ENCODE data around the gene PLCD3. TPM values are rescaled to one million over a fixed set of nuclear protein-coding genes. Genes with fewer than 3 reads are reported as not detected.

The PLCD3 gene
- polyA plus RNA-seq, 1 of the 3 experiments (the other 2 are of a cell fraction): 59.7 TPM

DNA sequence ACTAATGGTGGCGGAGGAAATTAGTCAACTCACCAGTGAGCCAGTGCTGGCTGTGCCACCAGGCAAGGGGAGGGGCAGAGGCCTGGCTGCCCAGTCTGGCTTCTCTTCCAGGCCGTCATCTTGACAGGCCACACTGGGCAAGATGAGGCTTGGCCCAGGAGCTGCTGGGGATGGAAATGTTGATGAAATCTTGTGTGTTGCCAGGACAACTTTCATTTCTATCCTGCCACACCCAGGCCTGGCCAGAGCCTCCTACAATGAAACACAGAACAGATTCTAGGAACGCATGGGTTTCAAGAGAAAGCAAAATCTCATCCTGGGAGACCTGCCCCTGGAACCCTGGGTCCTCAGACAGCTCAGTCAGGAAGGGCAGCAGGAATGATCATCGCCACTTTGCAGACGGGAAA, 38.6 kb upstream of the PLCD3 start:
- no peaks in the 10 kb centered on the region for H3K9me2 ChIP-seq
- 0 out of 4 replicates have a peak overlapping the region, but pooled peaks of 1 of the 2 experiments have one; percentile 7 for H3K4me3 ChIP-seq (ENCODE audit: low read depth in 2 of 2, low read length in 1 of 2)
- H4K20me1 ChIP-seq (ENCODE audit: insufficient read depth): no peaks in the 10 kb centered on the region
- peaks cover 29 to 38% of the 10 kb centered on the region in 2 experiments; a peak in 3 of 4 replicates for H3K4me1 ChIP-seq (ENCODE audit: control insufficient read depth in 1 of 2, insufficient read depth in 2 of 2, low read depth in 1 of 2, low read length in 1 of 2)
- WGBS (ENCODE audit: low lambda C conversion rate): 20% methylated on average over 3 of the region's 5 CpGs
- DNase-seq: peak; percentile 54
- peak overlapping the region; percentile 76 for H3K9ac ChIP-seq
- peaks cover 21% of the 10 kb centered on the region for H3F3A ChIP-seq (replicated peaks; ENCODE audit: insufficient read depth)
- peak overlapping the region; percentile 89 to 94 for H3K27ac ChIP-seq (ENCODE audit: low read depth in 2 of 2, low read length in 1 of 2)
- no peaks in the 10 kb centered on the region for H3K79me2 ChIP-seq (ENCODE audit: insufficient read depth)
- 0 out of 2 replicates have a peak, but pooled peaks have one; percentile 10 for TF ChIP-seq POLR2AphosphoS5 (IDR thresholded peaks at IDR 0.05; ENCODE audit: low read depth, low read length)
- no peak for TF ChIP-seq NRF1 (IDR thresholded peaks at IDR 0.05; ENCODE audit: low read depth, low read length)
- no peak for TF ChIP-seq MEF2A (IDR thresholded peaks at IDR 0.05; ENCODE audit: borderline replicate concordance, low read depth)
- TF ChIP-seq SIN3A (IDR thresholded peaks at IDR 0.05; ENCODE audit: borderline replicate concordance, low read depth, low read length): peak; percentile 34; the same call in 1 of the 2 replicates
- TF ChIP-seq, protein P1, sequence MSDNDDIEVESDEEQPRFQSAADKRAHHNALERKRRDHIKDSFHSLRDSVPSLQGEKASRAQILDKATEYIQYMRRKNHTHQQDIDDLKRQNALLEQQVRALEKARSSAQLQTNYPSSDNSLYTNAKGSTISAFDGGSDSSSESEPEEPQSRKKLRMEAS (IDR thresholded peaks at IDR 0.05; ENCODE audit: low read depth): peak; percentile 66
- no peak for TF ChIP-seq EZH2phosphoT487 (IDR thresholded peaks at IDR 0.05; ENCODE audit: borderline replicate concordance, low read depth)
- TF ChIP-seq TCF12 (IDR thresholded peaks at IDR 0.05): 0 out of 2 replicates have a peak, but pooled peaks have one; percentile 23
- TF ChIP-seq, protein P2, sequence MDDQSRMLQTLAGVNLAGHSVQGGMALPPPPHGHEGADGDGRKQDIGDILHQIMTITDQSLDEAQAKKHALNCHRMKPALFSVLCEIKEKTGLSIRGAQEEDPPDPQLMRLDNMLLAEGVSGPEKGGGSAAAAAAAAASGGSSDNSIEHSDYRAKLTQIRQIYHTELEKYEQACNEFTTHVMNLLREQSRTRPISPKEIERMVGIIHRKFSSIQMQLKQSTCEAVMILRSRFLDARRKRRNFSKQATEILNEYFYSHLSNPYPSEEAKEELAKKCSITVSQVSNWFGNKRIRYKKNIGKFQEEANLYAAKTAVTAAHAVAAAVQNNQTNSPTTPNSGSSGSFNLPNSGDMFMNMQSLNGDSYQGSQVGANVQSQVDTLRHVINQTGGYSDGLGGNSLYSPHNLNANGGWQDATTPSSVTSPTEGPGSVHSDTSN (IDR thresholded peaks at IDR 0.05): peak; percentile 55; the same call in 1 of the 2 replicates
- TF ChIP-seq, protein P3, sequence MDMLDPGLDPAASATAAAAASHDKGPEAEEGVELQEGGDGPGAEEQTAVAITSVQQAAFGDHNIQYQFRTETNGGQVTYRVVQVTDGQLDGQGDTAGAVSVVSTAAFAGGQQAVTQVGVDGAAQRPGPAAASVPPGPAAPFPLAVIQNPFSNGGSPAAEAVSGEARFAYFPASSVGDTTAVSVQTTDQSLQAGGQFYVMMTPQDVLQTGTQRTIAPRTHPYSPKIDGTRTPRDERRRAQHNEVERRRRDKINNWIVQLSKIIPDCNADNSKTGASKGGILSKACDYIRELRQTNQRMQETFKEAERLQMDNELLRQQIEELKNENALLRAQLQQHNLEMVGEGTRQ (IDR thresholded peaks at IDR 0.05; ENCODE audit: borderline replicate concordance, low read depth, low read length): no peak
- H3K27me3 ChIP-seq (ENCODE audit: insufficient read depth): no peaks in the 10 kb centered on the region
- H2AFZ ChIP-seq (ENCODE audit: low read depth): peak overlapping the region; percentile 57
- no peaks in the 10 kb centered on the region for H3K36me3 ChIP-seq (replicated peaks in 1 of 2; ENCODE audit: control insufficient read depth in 1 of 2, insufficient read depth in 2 of 2, low read length in 1 of 2)
- peak overlapping the region; percentile 64 for H3K4me2 ChIP-seq
- CTCF ChIA-PET: interaction anchor here (1.2 to 5.0 kb wide), 4 partner anchors 10 to 35 kb away, joined by 4 to 54 read pairs (median 20); partner anchors contain the start of genes ACBD4, HEXIM1 and HEXIM2
- POLR2A ChIA-PET: interaction anchor here (0.9 to 4.2 kb wide), 3 partner anchors 9 to 22 kb away, joined by 4 to 50 read pairs (median 44); partner anchors contain the start of genes HEXIM1 and HEXIM2
- no peaks in the 10 kb centered on the region for H3K9me3 ChIP-seq

DNA sequence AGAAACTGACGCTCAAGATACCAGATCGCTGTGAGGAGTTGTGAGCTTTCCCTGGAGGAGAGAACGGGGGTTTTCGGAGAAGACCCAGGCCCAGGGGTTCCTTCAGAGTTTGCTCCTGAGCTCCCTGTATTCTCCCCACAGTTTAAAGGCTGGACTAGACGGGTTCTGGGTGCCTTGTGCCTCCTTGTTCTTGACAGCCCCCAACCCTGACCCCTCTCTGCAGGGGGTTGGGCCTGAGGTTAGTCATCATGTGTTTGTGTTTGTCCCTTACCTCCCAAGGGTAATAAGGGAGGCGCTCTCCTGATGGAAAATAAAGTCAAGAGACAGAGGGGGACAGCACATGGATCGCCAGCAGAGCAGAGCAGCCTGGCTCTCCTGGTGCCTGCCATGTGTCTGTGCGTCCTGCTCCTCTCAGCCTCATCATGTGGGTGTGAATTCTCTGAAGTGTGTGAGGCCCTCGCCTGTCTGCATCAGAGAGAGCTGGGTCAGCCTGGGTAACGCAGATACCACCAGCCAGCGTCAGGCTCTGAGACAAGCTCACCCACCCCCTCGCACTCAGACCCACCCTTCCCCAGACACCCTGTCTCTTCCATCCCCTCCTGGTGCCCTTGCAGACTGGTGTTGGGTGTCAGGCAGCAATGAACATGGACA, 38.1 kb upstream of the PLCD3 start:
- Histone ChIP-seq H3K36me3 (replicated peaks in 1 of 2; ENCODE audit: control insufficient read depth in 1 of 2, insufficient read depth in 2 of 2, low read length in 1 of 2) (no peaks in the 10 kb centered on the region), H3K9me2 (no peaks in the 10 kb centered on the region), H4K20me1 (ENCODE audit: insufficient read depth) (no peaks in the 10 kb centered on the region), H3K79me2 (ENCODE audit: insufficient read depth) (no peaks in the 10 kb centered on the region), H3K27ac (ENCODE audit: low read depth in 2 of 2, low read length in 1 of 2) (peak overlapping the region; percentile 89 to 94), H3K4me2 (peak overlapping the region; percentile 64; the same call in 1 of the 2 replicates), H3K4me1 (ENCODE audit: control insufficient read depth in 1 of 2, insufficient read depth in 2 of 2, low read depth in 1 of 2, low read length in 1 of 2) (peaks cover 29 to 34% of the 10 kb centered on the region in 2 experiments; a peak in 3 of 4 replicates), H3F3A (replicated peaks; ENCODE audit: insufficient read depth) (peaks cover 21% of the 10 kb centered on the region), H3K9ac (peak overlapping the region; percentile 76; the same call in 1 of the 2 replicates), H3K27me3 (ENCODE audit: insufficient read depth) (no peaks in the 10 kb centered on the region), H3K9me3 (no peaks in the 10 kb centered on the region), H2AFZ (ENCODE audit: low read depth) (peak overlapping the region; percentile 57; the same call in 1 of the 2 replicates), H3K4me3 (ENCODE audit: low read depth in 2 of 2, low read length in 1 of 2) (no peak overlapping the region)
- ChIA-PET POLR2A (interaction anchor here (0.9 to 4.2 kb wide), 4 partner anchors 9 to 21 kb away, joined by 4 to 50 read pairs (median 24); partner anchors contain the start of genes HEXIM1 and HEXIM2), CTCF (interaction anchor here (1.1 to 5.0 kb wide), 5 partner anchors 9 to 38 kb away, joined by 3 to 54 read pairs (median 4); partner anchors contain the start of genes HEXIM1, HEXIM2 and PLCD3)
- no peak for DNase-seq
- 90% methylated on average over 10 of the region's 12 CpGs for WGBS (ENCODE audit: low lambda C conversion rate)
- TF ChIP-seq GABPA (IDR thresholded peaks at IDR 0.05; ENCODE audit: low read depth): no peak
- TF ChIP-seq SMC3 (IDR thresholded peaks at IDR 0.05; ENCODE audit: low read depth, low read length): no peak
- TF ChIP-seq POLR2AphosphoS5 (IDR thresholded peaks at IDR 0.05; ENCODE audit: low read depth, low read length): no peak
- TF ChIP-seq, protein P4, sequence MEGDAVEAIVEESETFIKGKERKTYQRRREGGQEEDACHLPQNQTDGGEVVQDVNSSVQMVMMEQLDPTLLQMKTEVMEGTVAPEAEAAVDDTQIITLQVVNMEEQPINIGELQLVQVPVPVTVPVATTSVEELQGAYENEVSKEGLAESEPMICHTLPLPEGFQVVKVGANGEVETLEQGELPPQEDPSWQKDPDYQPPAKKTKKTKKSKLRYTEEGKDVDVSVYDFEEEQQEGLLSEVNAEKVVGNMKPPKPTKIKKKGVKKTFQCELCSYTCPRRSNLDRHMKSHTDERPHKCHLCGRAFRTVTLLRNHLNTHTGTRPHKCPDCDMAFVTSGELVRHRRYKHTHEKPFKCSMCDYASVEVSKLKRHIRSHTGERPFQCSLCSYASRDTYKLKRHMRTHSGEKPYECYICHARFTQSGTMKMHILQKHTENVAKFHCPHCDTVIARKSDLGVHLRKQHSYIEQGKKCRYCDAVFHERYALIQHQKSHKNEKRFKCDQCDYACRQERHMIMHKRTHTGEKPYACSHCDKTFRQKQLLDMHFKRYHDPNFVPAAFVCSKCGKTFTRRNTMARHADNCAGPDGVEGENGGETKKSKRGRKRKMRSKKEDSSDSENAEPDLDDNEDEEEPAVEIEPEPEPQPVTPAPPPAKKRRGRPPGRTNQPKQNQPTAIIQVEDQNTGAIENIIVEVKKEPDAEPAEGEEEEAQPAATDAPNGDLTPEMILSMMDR (IDR thresholded peaks at IDR 0.05): no peak
- no peak for TF ChIP-seq TEAD4 (IDR thresholded peaks at IDR 0.05; ENCODE audit: borderline replicate concordance, insufficient read depth)
- TF ChIP-seq, protein P2 (IDR thresholded peaks at IDR 0.05): no peak
- TF ChIP-seq, protein P5, sequence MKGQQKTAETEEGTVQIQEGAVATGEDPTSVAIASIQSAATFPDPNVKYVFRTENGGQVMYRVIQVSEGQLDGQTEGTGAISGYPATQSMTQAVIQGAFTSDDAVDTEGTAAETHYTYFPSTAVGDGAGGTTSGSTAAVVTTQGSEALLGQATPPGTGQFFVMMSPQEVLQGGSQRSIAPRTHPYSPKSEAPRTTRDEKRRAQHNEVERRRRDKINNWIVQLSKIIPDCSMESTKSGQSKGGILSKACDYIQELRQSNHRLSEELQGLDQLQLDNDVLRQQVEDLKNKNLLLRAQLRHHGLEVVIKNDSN (IDR thresholded peaks at IDR 0.05; ENCODE audit: borderline replicate concordance, low read depth): no peak
- TF ChIP-seq GATA2 (CRISPR knock-in tag; IDR thresholded peaks at IDR 0.05): no peak
- no peak for TF ChIP-seq TAF1 (IDR thresholded peaks at IDR 0.05; ENCODE audit: borderline replicate concordance, low read depth, low read length)
- TF ChIP-seq, protein P1 (IDR thresholded peaks at IDR 0.05; ENCODE audit: low read depth): no peak
- no peak for TF ChIP-seq RAD21 (IDR thresholded peaks at IDR 0.05; ENCODE audit: low read length)
